ENCODE measurements around the gene C2CD3.

DNA sequence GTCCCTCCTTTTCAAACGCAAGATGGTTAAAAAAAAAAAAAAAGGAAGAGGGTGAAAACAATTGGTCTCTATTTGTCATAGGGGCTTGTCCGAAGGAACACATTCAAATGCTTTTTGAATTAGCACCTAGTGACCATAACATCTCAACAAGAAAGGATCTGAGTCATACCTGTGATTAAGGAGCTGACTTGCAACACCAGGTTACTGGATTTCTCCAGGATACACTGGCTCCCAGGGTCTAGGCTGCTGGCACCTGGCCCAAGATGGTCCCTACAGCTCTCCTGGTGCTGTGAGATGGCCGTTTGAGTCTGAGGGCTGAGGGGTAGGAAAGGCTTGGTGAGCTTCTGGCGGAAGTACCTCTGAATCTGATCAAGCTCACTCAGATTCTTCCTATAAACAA lies 133.5 kb downstream of the C2CD3 start:
- TF ChIP-seq POLR2A (IDR thresholded peaks at IDR 0.05) (no peak), POLR2AphosphoS5 (IDR thresholded peaks at IDR 0.05) (no peak), EP300 (IDR thresholded peaks at IDR 0.05) (no peak)
- TF ChIP-seq, protein P1, sequence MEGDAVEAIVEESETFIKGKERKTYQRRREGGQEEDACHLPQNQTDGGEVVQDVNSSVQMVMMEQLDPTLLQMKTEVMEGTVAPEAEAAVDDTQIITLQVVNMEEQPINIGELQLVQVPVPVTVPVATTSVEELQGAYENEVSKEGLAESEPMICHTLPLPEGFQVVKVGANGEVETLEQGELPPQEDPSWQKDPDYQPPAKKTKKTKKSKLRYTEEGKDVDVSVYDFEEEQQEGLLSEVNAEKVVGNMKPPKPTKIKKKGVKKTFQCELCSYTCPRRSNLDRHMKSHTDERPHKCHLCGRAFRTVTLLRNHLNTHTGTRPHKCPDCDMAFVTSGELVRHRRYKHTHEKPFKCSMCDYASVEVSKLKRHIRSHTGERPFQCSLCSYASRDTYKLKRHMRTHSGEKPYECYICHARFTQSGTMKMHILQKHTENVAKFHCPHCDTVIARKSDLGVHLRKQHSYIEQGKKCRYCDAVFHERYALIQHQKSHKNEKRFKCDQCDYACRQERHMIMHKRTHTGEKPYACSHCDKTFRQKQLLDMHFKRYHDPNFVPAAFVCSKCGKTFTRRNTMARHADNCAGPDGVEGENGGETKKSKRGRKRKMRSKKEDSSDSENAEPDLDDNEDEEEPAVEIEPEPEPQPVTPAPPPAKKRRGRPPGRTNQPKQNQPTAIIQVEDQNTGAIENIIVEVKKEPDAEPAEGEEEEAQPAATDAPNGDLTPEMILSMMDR (IDR thresholded peaks at IDR 0.05), result no peak

Measured in upper lobe of left lung (tissue), 4 donors.